ENCODE data around the gene SIAH1. TPM values are rescaled to one million over a fixed set of nuclear protein-coding genes. Genes with fewer than 3 reads are reported as not detected.

SIAH1 gene
- total RNA-seq, 1 donor: 28.9 TPM

DNA sequence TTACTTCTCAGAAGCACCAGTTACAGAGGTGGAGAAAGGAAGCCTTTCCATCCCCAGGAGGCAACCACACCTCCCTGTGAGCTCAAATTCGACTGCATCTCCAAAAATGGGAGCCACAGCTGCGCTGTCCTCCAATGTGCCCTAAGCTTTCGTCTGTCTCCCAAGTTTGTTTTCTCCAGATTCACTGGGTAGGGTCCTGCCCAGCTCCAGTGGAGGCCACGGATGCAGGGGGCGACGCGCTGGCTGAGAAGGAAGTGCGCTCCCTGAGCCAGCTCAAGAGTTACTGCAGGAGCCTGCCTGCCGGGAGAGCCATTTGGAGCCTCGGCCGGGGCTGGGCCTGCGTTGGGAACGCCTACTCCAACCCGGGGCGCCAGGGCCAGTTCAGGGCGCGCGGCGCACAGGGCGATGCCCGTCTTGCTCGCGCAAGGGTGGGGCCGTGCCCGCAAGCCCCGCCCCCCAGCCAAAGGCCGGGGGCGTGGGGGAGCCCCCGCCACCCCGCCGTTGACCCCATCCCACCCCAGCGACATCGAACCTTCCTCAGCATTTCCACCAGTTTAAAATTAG, 19.5 kb downstream of the SIAH1 start:
- TF ChIP-seq CTCF (IDR thresholded peaks at IDR 0.05; ENCODE audit: insufficient read depth, low read depth, low read length): peak; percentile 11
- H3K4me3 ChIP-seq (ENCODE audit: low read depth, low read length): peak overlapping the region; percentile 68
- peak; percentile 91 for DNase-seq (ENCODE audit: low read depth)

GRCh38 chr16:48365025-48365600, 20.1 kb downstream of the SIAH1 start:
- DNase-seq (ENCODE audit: low read depth): peak; percentile 42
- TF ChIP-seq CTCF (IDR thresholded peaks at IDR 0.05; ENCODE audit: insufficient read depth, low read depth, low read length): no peak
- peak overlapping the region; percentile 68 for H3K4me3 ChIP-seq (ENCODE audit: low read depth, low read length)

GRCh38 chr16:48361540-48362144, 23.6 kb downstream of the SIAH1 start:
- no peak for DNase-seq (ENCODE audit: low read depth)
- TF ChIP-seq CTCF (IDR thresholded peaks at IDR 0.05; ENCODE audit: insufficient read depth, low read depth, low read length): no peak
- H3K4me3 ChIP-seq (ENCODE audit: low read depth, low read length): no peak overlapping the region

DNA sequence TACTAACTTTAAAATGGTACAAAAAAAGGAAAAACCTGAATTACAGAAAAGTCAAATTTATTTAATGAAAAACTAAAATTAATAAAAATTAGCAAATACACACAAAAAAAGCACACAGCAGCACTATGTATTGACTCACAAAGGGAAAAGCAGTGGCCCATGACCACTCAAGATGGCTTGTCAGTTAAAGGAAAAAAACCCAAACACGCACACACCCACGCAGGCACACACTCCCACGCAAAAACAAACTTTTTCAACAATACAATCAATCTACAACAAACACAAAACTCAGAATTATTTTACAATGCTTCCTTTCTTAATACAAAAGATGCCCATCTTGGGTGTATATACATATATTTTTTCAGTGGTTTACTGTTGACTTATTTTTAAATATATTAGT, 24.2 kb downstream of the SIAH1 start:
- no peak for TF ChIP-seq CTCF (IDR thresholded peaks at IDR 0.05; ENCODE audit: insufficient read depth, low read depth, low read length)
- H3K4me3 ChIP-seq (ENCODE audit: low read depth, low read length): no peak overlapping the region
- no peak for DNase-seq (ENCODE audit: low read depth)

- TF ChIP-seq CTCF (IDR thresholded peaks at IDR 0.05; ENCODE audit: insufficient read depth, low read depth, low read length): no peak
- DNase-seq (ENCODE audit: low read depth): no peak
- H3K4me3 ChIP-seq (ENCODE audit: low read depth, low read length): no peak overlapping the region
These were observed 25.2 kb downstream of the SIAH1 start for GRCh38 chr16:48359983-48360382.

DNA sequence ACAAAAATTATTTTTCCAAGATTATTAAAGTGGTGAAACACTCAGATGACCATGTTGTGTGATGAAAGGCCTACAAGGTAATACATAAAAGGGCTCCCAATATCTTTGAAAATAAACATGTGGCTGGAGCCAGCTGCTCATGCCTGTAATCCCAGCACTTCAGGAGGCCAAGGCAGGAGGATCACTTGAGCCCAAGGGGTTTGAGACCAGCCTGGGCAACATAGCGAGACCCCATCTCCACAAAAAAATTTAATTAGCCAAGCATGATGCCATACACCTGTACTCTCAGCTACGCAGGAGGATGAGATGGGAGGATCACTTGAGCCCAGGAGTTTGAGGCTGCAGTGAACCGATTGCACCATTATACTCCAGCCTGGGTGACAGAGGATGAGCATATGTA, 26.8 kb downstream of the SIAH1 start:
- H3K4me3 ChIP-seq (ENCODE audit: low read depth, low read length): no peak overlapping the region
- no peak for DNase-seq (ENCODE audit: low read depth)
- TF ChIP-seq CTCF (IDR thresholded peaks at IDR 0.05; ENCODE audit: insufficient read depth, low read depth, low read length): no peak
